GM18498 (cell line): ENCODE measurements around the gene PRKAR1A.

ENCODE experiments used
- ATAC-seq: cut with Tn5 transposase; IDR thresholded peaks from one replicate; pipeline ENCODE4 v1.9.1; 2021; ENCODE audit warnings: mild to moderate bottlenecking, moderate library complexity; ENCODE audit not compliant: unreplicated experiment

Gene PRKAR1A

GRCh38 chr17:68541816-68542215 is 29.6 kb downstream of the PRKAR1A start:
- no peak for ATAC-seq

GRCh38 chr17:68542698-68543463 is 30.7 kb downstream of the PRKAR1A start:
- ATAC-seq, result no peak

- no peak for ATAC-seq
Measured at GRCh38 chr17:68544111-68544915, 32.1 kb downstream of the PRKAR1A start.

- no peak for ATAC-seq
Measured at GRCh38 chr17:68556551-68556950, 44.3 kb downstream of the PRKAR1A start.

GRCh38 chr17:68559316-68559715 is 47.1 kb downstream of the PRKAR1A start:
- no peak for ATAC-seq

GRCh38 chr17:68560966-68561720 is 48.9 kb downstream of the PRKAR1A start:
- ATAC-seq, result no peak

GRCh38 chr17:68562736-68563135 is 50.5 kb downstream of the PRKAR1A start:
- ATAC-seq, result no peak

GRCh38 chr17:68564415-68565111 is 52.3 kb downstream of the PRKAR1A start:
- ATAC-seq, result no peak

- no peak for ATAC-seq
Measured at GRCh38 chr17:68565661-68566441, 53.6 kb downstream of the PRKAR1A start.

- no peak for ATAC-seq
Measured at GRCh38 chr17:68566442-68566738, 54.2 kb downstream of the PRKAR1A start.

GRCh38 chr17:68567035-68567434 is 54.8 kb downstream of the PRKAR1A start:
- no peak for ATAC-seq

- ATAC-seq, result no peak
Measured at GRCh38 chr17:68567581-68567980, 55.4 kb downstream of the PRKAR1A start.

GRCh38 chr17:68568581-68568980 is 56.4 kb downstream of the PRKAR1A start:
- no peak for ATAC-seq

GRCh38 chr17:68569346-68569745 is 57.1 kb downstream of the PRKAR1A start:
- ATAC-seq, result no peak

GRCh38 chr17:68570526-68570925 is 58.3 kb downstream of the PRKAR1A start:
- ATAC-seq, result no peak

- no peak for ATAC-seq
Measured at GRCh38 chr17:68572138-68572842, 60.1 kb downstream of the PRKAR1A start.

- ATAC-seq, result no peak
Measured at GRCh38 chr17:68573338-68573737, 61.1 kb downstream of the PRKAR1A start.

- ATAC-seq, result no peak
Measured at GRCh38 chr17:68576137-68576536, 63.9 kb downstream of the PRKAR1A start.

GRCh38 chr17:68576811-68577496 is 64.7 kb downstream of the PRKAR1A start:
- no peak for ATAC-seq
